GM21390 (cell line): ENCODE results near the gene LUC7L.

Source experiments
- ATAC-seq: cut with Tn5 transposase; IDR thresholded peaks from one replicate; pipeline ENCODE4 v1.9.1; 2021; ENCODE audit not compliant: unreplicated experiment

The LUC7L gene

GRCh38 chr16:149024-149660, 80.1 kb downstream of the LUC7L start:
- no peak for ATAC-seq

GRCh38 chr16:146646-147045, 82.6 kb downstream of the LUC7L start:
- no peak for ATAC-seq

GRCh38 chr16:144797-145252, 84.4 kb downstream of the LUC7L start:
- ATAC-seq: no peak

GRCh38 chr16:143456-143855, 85.8 kb downstream of the LUC7L start:
- no peak for ATAC-seq

GRCh38 chr16:143047-143446, 86.2 kb downstream of the LUC7L start:
- ATAC-seq: no peak

GRCh38 chr16:142405-142967, 86.8 kb downstream of the LUC7L start:
- ATAC-seq: no peak

GRCh38 chr16:140175-140857, 88.9 kb downstream of the LUC7L start:
- no peak for ATAC-seq
